ENCODE measurements around the gene CDH4. TPM values are rescaled to one million over a fixed set of nuclear protein-coding genes. Genes with fewer than 3 reads are reported as not detected.

CDH4 gene
- polyA plus RNA-seq, 1 donor (not counting 4 experiments of a cell fraction or from before 2014, with no cell fraction given), result 2.2 TPM

DNA sequence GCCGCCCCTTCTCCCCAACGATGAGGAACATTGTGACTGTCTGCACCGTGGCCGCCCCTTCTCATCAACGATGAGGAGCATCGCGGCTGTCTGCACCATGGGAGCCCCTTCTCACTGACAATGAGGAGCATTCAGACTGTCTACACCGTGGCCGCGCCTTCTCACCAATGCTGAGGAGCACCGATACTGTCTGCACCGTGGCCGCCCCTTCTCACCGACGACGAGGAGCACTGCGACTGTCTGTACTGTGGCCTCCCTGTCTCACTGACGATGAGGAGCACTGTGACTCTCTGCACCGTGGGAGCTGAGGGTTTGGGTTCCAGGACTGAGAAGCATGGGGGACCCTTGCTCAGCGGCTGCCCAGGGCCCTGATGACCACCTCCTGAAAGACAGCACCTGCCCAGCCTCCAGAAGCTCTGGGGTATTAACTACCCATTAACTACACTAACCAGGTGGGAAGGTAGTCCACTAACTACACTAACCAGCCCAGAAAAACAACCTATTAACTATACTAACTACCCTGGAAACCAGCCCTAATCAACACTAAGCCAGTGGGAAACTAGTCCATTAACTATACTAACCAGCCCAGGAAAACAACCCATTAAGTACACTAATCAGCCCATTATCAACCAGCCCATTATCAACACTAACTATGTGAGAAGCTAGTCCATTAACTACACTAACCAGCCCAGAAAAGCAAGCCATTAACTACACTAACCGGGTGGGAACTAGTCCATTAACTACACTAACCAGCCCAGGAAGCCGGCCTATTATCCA, 696.7 kb downstream of the CDH4 start:
- no peaks in the 10 kb centered on the region for H3K4me1 ChIP-seq (ENCODE audit: control insufficient read depth, extremely low read depth, insufficient read depth, low read length)
- no peaks in the 10 kb centered on the region for H3K79me2 ChIP-seq (ENCODE audit: control insufficient read depth, insufficient read depth, low read length)
- dilution Hi-C loops (cut with MboI; ENCODE audit: extremely low pct_ligation_motif_present, low sequenced_read_pairs), result no loop called here
- H2AFZ ChIP-seq (ENCODE audit: control insufficient read depth, low read length), result no peak overlapping the region
- H4K20me1 ChIP-seq (ENCODE audit: control insufficient read depth, extremely low read depth, insufficient read depth, low read length), result no peaks in the 10 kb centered on the region
- TF ChIP-seq, protein P1, sequence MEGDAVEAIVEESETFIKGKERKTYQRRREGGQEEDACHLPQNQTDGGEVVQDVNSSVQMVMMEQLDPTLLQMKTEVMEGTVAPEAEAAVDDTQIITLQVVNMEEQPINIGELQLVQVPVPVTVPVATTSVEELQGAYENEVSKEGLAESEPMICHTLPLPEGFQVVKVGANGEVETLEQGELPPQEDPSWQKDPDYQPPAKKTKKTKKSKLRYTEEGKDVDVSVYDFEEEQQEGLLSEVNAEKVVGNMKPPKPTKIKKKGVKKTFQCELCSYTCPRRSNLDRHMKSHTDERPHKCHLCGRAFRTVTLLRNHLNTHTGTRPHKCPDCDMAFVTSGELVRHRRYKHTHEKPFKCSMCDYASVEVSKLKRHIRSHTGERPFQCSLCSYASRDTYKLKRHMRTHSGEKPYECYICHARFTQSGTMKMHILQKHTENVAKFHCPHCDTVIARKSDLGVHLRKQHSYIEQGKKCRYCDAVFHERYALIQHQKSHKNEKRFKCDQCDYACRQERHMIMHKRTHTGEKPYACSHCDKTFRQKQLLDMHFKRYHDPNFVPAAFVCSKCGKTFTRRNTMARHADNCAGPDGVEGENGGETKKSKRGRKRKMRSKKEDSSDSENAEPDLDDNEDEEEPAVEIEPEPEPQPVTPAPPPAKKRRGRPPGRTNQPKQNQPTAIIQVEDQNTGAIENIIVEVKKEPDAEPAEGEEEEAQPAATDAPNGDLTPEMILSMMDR (optimal IDR thresholded peaks at IDR 0.05 in 1 of 3, IDR thresholded peaks at IDR 0.05 in 1 of 3, conservative IDR thresholded peaks at IDR 0.05 in 1 of 3; ENCODE audit: extremely low read depth in 1 of 3, insufficient read depth in 2 of 3, low read length in 3 of 3), result no peak
- no peak for TF ChIP-seq EZH2 (IDR thresholded peaks at IDR 0.05; ENCODE audit: low read length)
- no peaks in the 10 kb centered on the region for H3K9me3 ChIP-seq (ENCODE audit: control insufficient read depth, low read depth, low read length)
- no peaks in the 10 kb centered on the region for H3K36me3 ChIP-seq (ENCODE audit: control insufficient read depth in 2 of 2, extremely low read depth in 1 of 2, insufficient read depth in 2 of 2, low read length in 2 of 2)
- no peak overlapping the region for H3K9ac ChIP-seq (ENCODE audit: control insufficient read depth, extremely low read depth, insufficient read depth, low read length)
- peaks cover 10% of the 10 kb centered on the region for H3K27me3 ChIP-seq (ENCODE audit: control insufficient read depth, extremely low read depth, insufficient read depth, low read length)
- no peak overlapping the region for H3K4me2 ChIP-seq (ENCODE audit: control insufficient read depth, extremely low read depth, insufficient read depth, low read depth, low read length)
- DNase-seq (ENCODE audit: low read depth, low spot score), result no peak
- H3K4me3 ChIP-seq (ENCODE audit: control insufficient read depth in 2 of 3, extremely low read depth in 1 of 3, insufficient read depth in 2 of 3, low read depth in 1 of 3, low read length in 3 of 3), result no peak overlapping the region
- FAIRE-seq, result no peak
- H3K9me1 ChIP-seq (ENCODE audit: control insufficient read depth, extremely low read depth, insufficient read depth, low read length), result no peaks in the 10 kb centered on the region
- H3K27ac ChIP-seq (ENCODE audit: control insufficient read depth, insufficient read depth, low read length), result no peak overlapping the region

DNA sequence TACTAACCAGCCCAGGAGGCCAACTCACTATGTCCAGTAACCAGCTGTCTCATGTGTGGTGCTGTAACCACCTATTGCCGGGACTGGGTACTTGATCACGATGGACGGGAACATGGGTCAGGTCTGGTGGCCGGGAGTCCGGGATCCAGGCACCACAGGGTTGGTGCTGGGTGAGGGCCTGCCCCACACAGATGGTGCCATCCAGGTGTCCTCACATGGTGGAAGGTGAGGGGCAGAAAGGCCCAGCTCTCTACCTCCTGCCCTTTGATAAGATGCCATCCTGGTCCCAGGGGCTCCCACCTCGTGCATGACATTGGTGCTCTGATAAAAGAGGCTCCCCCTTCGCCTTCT, 697.3 kb downstream of the CDH4 start:
- H3K9me1 ChIP-seq (ENCODE audit: control insufficient read depth, extremely low read depth, insufficient read depth, low read length), result no peaks in the 10 kb centered on the region
- H3K4me2 ChIP-seq (ENCODE audit: control insufficient read depth, extremely low read depth, insufficient read depth, low read depth, low read length), result no peak overlapping the region
- no peak for DNase-seq (ENCODE audit: low read depth, low spot score)
- no peak overlapping the region for H3K27ac ChIP-seq (ENCODE audit: control insufficient read depth, insufficient read depth, low read length)
- no peaks in the 10 kb centered on the region for H3K79me2 ChIP-seq (ENCODE audit: control insufficient read depth, insufficient read depth, low read length)
- no peak for TF ChIP-seq EZH2 (IDR thresholded peaks at IDR 0.05; ENCODE audit: low read length)
- TF ChIP-seq, protein P1 (optimal IDR thresholded peaks at IDR 0.05 in 1 of 3, IDR thresholded peaks at IDR 0.05 in 1 of 3, conservative IDR thresholded peaks at IDR 0.05 in 1 of 3; ENCODE audit: extremely low read depth in 1 of 3, insufficient read depth in 2 of 3, low read length in 3 of 3), result no peak
- no peak overlapping the region for H3K4me3 ChIP-seq (ENCODE audit: control insufficient read depth in 2 of 3, extremely low read depth in 1 of 3, insufficient read depth in 2 of 3, low read depth in 1 of 3, low read length in 3 of 3)
- H3K9ac ChIP-seq (ENCODE audit: control insufficient read depth, extremely low read depth, insufficient read depth, low read length), result no peak overlapping the region
- dilution Hi-C loops (cut with MboI; ENCODE audit: extremely low pct_ligation_motif_present, low sequenced_read_pairs), result no loop called here
- no peak for FAIRE-seq
- H4K20me1 ChIP-seq (ENCODE audit: control insufficient read depth, extremely low read depth, insufficient read depth, low read length), result no peaks in the 10 kb centered on the region
- H3K27me3 ChIP-seq (ENCODE audit: control insufficient read depth, extremely low read depth, insufficient read depth, low read length), result peaks cover 13% of the 10 kb centered on the region
- H3K9me3 ChIP-seq (ENCODE audit: control insufficient read depth, low read depth, low read length), result no peaks in the 10 kb centered on the region
- no peaks in the 10 kb centered on the region for H3K4me1 ChIP-seq (ENCODE audit: control insufficient read depth, extremely low read depth, insufficient read depth, low read length)
- no peak overlapping the region for H2AFZ ChIP-seq (ENCODE audit: control insufficient read depth, low read length)
- no peaks in the 10 kb centered on the region for H3K36me3 ChIP-seq (ENCODE audit: control insufficient read depth in 2 of 2, extremely low read depth in 1 of 2, insufficient read depth in 2 of 2, low read length in 2 of 2)

All from keratinocyte (primary cell).